ENCODE data around the gene TCP1.
"Not testable (repeated sequence)": the region's sequence is repeated elsewhere in the genome, so short reads cannot be mapped to it uniquely, and the experiment has no call there.

TCP1 gene

DNA sequence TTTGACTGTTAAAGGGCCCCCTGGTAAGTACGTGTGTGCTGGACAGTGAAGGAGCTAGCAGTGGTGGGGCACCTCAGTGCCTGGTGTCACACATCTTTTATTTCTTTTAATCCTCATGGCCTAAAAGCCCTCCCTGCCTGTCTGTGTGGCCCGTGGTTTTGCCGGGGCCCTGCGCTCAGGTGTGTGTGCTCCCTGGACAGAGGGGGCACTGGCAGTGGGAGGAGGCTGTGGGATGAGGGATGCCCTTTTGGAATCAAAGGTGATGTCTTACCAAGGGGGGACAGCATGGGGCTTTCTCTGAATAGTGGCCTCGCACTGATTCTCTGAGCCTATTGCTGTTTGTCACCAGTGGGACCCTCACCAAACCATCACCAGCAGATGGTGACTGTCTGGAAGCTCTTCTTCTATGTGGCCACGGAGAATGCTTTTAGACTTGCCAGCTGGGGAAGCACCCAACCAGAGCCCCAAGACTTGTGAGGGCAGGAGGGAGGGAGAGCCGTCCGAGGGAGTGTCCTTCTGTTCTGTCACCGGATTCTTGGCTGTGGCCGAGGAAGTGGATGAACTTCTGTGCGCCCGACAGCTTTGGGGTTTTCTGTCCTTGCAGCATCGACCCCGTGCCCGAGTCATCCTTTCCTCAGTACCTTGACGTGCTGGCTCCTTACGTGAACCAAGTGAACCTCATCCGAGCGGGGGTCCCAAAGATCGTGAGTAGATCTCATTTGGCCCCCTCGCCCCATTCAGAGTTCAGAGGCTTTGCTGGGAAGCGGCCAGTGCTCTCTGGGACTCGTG, 28.7 kb upstream of the TCP1 start:
- no peak for DNase-seq (ENCODE audit: low read depth)

DNA sequence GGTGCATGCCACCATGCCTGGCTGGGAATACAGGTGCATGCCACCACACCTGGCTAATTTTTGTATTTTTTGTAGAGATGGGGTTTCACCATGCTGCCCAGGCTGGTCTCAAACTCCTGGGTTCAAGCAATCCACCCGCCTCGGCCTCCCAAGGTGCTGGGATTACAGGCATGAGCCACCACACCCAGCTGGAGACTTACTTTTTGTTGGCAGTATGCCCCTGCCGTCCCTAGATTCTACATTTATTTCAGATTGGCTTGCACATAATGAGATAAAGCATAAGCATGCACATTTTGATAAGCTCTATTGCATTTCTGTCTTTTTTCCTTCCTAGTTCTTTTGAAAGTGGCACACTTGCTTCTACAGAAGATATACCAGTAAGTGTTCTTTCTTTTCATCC, 27.4 kb upstream of the TCP1 start:
- not testable (repeated sequence) for DNase-seq (ENCODE audit: low read depth)

DNA sequence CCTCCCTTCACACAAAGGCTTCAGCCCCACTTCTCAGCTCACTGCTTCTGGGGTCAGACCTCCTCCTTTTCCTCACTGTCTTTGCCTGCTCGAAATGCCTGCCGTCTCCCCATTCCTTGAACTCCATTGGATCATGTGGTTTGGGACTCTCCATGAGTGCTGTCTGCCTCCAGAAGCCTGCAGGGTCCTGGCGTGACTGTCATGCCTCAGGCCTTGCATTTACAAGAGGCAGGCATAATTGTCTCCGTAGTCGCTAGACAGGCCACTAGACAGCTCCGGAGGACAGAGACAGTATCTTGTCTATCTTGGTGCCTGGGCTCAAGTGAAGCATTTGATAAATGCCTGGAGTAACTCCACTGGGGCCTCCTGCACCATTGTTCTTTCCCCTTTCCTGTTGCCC, 26.0 kb upstream of the TCP1 start:
- DNase-seq (ENCODE audit: low read depth): no peak

DNA sequence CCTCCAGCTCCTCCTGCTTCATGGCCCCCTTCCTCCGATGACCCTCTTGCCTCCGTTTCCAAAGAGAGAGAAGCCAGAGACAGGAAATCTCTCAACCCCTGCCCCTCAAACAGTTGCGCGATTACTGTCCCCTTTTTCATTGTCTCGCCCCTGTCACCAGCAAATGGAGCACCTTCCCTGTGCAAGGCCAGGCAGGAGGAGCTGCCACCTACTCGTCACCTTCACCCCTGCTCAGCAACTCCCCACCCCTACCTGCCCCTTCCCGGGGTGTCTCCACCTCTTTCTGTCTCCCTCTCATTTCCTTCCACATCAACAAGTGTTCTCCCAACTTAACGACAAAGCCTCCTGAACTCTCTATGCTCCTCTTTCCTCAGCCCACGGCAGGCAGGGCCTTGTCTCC, 24.4 kb upstream of the TCP1 start:
- no peak for DNase-seq (ENCODE audit: low read depth)

DNA sequence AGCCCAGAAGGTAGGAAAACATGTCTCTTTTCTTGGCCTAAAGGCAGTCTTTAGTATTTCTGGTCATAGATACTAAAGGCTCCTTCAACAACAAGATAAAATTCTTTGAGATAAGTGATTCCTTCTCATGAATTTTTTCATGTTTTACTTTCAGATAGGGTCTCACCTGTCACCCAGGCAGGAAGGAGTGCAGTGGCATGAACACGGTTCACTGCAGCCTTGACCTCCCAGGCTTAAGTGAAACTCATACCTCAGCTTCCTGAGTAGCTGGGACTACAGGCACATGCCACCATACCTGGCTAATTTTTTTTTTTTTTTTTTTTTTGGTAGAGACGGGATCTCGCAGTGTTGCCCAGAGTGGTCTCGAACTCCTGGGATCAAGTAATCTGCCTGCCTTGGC, 19.7 kb upstream of the TCP1 start:
- DNase-seq (ENCODE audit: low read depth): no peak

DNA sequence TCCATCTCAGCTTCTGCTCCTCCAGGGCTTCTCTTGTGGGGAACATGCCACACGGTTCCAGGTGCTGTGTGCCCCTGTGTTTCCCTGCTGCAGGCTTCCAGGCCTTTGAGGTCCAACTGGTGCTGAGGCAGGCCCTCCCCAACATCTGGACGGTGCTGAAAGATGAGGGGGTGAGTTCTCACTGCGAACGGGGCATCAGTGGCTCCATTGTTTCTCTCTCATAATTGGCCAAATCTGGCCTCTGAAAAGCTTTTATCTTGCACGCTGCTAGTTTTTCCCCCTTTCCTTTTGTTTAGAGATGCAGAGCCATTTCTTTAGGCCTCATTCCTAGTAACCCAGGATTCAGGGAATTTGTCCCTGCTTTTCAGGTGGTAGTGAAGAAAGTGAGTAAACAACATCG, 19.2 kb upstream of the TCP1 start:
- no peak for DNase-seq (ENCODE audit: low read depth)

DNA sequence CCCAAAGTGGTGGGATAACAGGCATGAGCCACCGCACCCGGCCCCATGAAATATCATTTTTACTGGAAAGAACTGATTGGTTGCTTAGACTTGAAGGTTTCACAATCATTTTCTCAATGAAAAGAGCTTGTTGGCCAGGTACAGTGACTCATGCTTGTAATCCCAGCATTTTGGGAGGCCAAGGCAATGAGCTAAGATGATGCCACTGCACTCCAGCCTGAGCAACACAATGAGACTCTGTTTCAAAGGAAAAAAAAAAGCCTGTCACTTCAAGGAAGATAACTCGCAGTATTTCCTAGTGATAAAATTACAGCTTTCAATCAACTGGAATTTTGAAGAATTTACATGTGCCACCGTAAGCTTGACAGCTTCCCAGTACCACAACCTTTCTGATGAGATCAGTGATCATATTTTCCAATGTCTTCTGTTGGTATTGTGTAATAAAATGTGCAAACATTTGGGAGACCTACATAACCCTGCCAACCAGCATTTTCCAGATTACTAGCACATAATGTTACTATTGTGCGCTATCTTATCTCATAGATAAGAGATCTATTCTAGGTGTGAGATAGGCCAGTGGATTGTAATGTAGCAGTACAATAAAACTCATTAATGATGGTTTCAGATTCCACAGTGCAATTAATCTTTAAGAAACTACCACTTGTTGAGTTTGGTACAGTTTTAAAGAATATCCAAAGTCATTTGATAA, 17.9 kb upstream of the TCP1 start:
- no peak for DNase-seq (ENCODE audit: low read depth)

DNA sequence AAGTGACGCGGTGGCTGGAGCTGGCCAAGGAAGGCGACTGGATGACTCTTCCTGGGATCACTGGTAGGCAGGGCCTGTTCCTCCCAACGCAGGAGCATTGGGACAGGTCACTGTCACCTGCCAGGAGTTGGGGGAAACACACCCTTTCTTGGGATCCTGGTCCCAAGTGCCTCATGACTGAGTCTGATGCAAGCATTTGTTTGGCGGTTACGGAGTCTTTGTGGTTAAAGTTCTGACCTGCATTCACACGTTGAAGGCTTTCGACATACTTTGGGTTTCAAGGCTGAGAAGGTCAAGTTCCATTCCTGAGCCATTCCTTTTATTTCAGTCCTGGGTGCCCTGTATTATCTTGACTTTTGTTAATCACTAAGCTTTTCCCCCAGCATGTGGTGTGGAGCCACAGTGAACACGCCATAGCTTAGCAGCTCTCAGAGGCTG, 16.6 kb upstream of the TCP1 start:
- no peak for DNase-seq (ENCODE audit: low read depth)

DNA sequence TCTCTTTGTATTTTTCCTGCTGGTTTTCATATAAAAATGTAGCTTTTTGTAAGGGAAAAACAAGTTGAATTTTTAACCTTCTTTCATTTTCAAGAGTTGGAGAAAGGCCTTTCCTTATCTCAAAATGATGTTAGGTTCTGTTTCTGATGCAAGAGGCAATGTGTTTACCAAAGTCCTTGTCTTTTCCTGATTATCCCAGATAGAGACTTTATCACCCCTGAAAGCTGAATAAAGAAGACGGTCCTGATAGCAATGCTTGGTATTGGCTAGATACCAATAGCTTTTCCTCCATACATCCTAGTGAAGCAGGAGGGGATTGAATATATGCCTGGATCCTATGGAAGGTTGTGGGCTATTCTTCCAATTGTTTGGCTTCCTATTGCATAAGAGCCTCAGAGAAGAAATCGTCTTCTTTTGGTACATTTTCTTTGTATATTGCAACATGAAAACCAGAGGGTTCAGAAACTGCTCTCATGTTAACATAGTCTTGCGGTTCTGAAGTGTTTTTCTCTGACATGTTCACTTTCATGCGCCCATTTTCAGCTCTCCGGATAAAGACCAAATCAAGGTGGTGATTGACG, 16.1 kb upstream of the TCP1 start:
- no peak for DNase-seq (ENCODE audit: low read depth)

DNA sequence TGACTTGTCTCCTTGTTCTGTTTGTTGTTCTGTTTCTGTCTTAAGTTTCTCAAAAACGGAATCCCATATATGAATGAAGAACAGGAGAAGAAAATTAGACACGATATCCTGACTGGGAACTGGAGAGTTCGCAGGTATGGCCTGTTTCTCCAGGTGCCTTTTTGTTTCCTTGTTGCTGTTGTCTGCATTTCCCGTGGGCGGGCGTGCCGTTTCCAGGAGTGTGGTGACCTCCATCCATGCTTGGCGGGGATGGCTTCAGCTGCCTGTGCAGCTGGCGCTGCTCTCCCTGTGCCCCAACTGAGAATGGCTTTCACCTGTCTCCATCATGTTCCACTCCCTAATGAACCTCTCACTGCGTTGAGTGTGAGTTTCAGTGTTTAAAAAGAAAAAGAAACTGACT, 15.1 kb upstream of the TCP1 start:
- DNase-seq (ENCODE audit: low read depth): no peak

DNA sequence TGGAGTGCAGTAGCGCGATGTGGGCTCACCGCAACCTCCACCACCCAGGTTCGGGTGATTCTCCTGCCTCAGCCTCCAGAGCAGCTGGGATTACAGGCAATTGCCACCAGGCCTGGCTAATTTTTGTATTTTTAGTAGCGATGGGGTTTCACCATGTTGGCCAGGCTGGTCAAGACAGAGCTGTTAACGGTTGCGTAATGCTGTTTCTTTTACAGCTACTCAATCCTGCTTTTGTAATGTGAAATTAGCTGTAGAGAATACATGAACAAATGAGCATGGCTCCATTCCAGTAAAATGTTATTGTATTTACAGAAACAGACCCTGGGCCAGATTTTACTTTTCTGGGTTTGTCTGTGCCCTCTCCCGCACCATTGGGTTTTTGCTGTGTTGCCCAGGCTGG, 12.5 kb upstream of the TCP1 start:
- DNase-seq (ENCODE audit: low read depth): no peak

DNA sequence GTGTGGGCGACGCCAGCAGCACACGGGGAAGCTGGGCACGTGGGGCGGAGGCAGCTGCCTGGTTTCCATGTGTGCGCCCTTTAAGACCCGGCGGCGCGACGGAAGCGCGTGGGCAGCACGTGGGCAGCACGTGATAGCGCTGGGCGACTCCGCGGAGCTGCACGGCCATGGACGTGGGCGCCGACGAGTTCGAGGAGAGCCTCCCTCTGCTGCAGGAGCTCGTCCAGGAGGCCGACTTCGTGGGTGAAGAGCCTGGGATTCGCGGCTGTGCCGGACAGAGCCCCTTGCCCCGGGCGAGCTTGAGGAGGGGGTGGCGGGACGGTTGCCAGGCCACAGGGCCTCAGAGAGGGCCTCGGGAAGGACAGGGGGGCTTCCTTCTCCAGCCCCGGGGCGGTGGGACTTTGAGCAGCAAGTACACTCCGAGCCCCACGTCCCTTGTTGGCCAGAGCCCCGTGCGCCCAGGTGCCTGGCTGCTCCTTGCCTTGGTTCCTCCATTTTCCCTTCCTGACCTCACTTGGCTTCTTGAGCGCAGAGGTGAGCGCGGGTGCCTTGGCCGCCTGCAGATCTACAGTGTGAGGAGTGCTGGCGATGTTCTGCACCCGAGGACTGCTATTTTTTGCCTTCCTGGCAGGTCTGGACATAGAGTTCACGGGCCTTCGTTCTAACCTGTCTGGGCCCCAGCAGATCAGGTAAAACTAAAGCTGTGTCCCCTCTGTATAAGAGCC, 10.9 kb upstream of the TCP1 start, which contains the start of gene PNLDC1:
TSS of gene PNLDC1 (plus strand) at position 136 of the 725 bp plus-strand sequence. CDS start at position 168, 32 bp downstream.
- no peak for DNase-seq (ENCODE audit: low read depth)

DNA sequence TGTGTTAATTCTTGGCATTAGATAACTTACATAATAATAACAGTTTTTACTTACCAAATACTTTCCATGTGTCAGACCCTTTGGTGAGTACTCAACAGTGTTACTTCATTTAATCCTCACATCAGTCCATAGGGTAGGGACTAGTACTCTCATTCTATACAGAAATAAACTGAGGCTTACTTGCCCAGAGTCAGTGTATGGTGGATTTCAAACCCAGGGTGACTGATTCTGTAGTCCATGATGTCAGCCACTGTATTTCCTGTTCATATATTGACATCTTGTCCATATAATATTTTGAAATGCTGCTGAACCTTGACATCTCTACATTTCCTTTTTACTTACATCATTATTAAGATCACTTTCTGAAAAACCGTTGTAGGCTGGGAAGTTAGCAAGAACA, 8.2 kb upstream of the TCP1 start:
- no peak for DNase-seq (ENCODE audit: low read depth)

DNA sequence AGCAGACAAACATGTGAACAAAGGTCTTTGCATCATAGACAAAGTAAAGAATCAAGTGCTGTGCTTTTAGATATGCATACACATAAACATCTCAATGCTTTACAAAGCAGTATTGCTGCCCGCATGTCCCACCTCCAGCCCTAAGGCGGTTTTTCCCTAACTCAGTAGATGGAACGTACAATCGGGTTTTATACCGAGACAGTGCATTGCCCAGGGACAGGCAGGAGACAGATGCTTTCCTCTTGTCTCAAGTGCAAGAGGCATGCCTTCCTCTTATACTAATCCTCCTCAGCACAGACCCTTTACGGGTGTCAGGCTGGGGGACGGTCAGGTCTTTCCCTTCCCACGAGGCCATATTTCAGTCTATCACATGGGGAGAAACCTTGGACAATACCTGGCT, 5.6 kb upstream of the TCP1 start:
- DNase-seq (ENCODE audit: low read depth): not testable (repeated sequence)

DNA sequence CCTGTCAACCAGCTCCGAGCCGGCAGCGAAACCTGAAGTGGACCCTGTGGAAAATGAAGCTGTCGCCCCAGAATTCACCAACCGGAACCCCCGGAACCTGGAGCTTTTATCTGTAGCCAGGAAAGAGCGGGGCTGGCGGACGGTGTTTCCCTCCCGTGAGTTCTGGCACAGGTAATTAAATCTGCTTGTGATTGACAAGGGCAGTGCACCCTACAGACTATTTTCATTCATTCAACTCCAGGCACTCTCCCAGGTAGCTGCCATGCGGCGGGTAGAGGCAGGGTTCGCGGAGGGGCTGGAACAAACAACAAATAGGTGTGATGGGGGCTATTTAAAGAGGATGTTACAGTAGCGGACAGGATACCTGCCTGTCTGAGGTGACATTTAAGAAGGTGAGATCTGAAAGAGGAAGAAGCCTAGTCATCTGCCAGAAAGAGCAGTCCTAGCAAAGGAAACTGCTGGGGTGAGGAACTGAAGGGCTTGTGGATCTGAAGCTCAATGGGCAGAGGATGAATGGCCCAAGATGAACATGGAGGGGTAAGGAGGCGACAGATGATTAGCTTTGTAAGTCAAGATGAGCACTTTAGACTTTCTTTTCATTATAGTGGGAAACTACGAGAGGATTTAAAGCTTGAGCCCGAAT, 1.7 kb upstream of the TCP1 start:
- DNase-seq (ENCODE audit: low read depth): no peak

DNA sequence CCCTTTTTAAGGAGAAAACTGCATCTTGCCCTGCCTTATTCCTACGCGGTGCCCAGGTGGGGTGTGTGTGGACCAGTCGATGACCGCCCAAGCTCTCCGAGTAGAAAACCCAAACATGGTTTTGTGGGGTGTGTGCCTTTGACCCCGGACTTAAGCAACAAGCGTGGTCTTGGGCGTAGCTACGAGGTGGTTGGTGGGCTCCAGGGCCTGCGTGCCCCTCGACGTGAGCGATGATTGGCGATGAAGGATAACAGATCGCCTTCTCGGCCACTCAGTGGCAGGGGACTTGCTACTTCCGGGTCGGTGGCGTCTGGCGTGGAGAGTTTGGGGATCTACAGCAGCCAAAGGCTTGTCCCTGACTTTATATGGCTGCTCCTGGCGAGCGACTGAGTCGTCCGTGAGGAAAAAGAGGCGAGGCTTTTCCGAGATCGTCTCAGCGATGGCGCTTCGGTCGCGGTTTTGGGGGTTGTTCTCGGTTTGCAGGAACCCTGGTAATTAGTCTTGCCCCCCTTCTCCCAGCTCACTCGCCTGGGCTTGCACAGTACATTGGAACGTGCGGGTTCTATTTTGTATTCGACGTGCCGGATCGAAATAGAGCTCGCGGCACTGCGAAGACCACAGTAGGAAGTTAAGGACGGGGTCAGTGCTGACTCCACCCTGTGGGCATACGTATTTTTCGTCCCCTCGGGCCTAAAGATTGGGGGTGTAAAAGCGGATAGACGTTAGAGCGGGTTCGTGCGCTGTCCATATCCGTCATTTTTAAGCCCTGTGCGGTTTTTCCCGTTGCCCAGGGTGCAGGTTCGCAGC, 950 bp upstream of the TCP1 start, which contains the start of gene MRPL18:
TSS of gene MRPL18 (plus strand) at position 319 of the 807 bp plus-strand sequence. CDS start at position 440, 121 bp downstream.
- DNase-seq (ENCODE audit: low read depth): peak; percentile 99

DNA sequence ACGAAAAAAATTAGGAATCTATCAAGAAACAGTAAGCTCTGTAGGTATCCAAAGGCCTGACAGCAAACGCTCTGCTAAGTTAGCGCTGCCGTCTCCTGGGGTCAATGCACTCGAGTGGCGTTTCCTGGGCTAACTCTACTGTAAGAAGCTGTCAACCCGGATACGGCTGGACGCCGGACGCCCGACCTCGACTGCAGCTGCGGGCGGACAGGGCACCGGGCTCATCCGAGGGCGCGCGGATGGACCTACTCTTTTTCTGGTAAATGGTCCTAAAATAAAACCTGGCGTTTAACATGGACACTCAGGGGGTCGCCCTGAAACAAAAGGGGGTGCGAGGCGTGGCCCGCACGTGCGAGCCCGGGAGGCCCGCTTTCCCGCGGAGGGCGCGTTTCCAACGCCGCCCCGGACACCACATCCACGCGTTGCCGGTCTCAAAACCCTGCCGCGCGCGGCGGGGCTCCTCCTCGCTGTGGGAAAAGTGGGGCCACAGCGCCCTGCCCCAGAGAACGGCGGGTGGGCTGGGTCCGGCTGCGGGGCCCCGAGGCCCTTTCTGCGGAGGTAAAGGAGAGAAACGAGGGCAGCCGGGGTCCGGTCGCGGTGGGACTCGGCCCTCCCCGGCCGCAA, 537 bp downstream of the TCP1 start:
- DNase-seq (ENCODE audit: low read depth): peak; percentile 67

DNA sequence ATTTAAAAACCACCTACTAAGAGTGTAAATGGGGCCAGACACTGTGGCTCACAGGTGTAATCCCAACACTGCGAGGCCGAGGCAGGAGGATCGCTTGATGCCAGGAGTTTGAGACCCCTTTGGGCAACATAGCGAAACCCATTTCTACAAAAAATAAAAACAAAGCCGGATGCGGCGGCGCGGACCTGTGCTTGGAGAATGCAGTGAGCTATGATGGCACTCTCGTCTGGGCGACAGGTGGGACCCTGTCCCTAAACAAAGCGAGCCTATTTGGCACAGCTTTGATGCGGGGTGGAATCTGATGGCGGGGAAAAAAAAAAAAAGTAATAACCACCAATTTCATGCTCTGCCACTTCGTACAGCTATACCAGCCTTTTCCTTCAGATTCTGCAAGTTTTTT, 1.1 kb downstream of the TCP1 start:
- no peak for DNase-seq (ENCODE audit: low read depth)

DNA sequence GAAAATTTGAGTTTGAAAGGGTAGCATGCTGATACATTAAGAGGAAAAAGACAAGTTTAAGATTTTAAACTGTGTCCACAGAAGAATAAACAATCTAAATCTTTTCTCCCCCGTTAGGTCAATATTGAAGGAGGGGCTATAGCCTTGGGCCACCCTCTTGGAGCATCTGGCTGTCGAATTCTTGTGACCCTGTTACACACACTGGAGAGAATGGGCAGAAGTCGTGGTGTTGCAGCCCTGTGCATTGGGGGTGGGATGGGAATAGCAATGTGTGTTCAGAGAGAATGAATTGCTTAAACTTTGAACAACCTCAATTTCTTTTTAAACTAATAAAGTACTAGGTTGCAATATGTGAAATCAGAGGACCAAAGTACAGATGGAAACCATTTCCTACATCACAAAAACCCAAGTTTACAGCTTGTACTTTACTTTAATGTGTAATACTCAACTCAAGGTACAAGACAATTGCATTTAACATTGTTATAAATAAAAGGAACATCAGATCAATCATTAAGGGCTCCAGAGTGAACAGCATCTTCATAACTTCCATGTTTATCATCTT, 10.8 kb downstream of the TCP1 start:
- no peak for DNase-seq (ENCODE audit: low read depth)

DNA sequence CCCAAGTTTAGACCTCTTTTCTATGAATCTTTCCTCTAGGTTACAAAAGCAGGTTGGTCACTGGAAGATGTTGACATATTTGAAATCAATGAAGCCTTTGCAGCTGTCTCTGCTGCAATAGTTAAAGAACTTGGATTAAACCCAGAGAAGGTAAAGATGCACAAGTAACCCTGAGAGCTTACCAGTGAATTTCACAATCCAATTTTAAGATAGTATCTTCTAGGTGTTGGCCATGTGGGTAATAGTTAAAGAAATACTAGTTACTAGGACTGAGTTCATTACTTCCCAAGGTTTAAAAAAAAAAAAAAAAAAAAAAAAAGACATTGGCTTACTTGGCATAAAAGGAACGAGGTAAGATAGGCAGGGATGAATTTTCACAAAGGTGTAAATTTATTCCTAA, 11.3 kb downstream of the TCP1 start:
- no peak for DNase-seq (ENCODE audit: low read depth)

Measured in EH (cell line).